ENCODE data around the gene C4B.
"Not testable (repeated sequence)": the region's sequence is repeated elsewhere in the genome, so short reads cannot be mapped to it uniquely, and the experiment has no call there.

The C4B gene

GRCh38 chr6:31980998-31981397 lies 33.6 kb upstream of the C4B start:
- DNase-seq (ENCODE audit: low read depth in 2 of 2) = not testable (repeated sequence)

- DNase-seq (ENCODE audit: low read depth in 2 of 2) = not testable (repeated sequence)
Observed at GRCh38 chr6:31981744-31982143, 32.9 kb upstream of the C4B start, which contains the start of gene C4A. Gene C4A (plus strand): TSS chr6:31982057. CDS start chr6:31982108, 51 bp downstream.

GRCh38 chr6:31989363-31989762 lies 25.2 kb upstream of the C4B start:
- DNase-seq (ENCODE audit: low read depth in 2 of 2) = not testable (repeated sequence)

GRCh38 chr6:31994421-31994820 lies 20.2 kb upstream of the C4B start:
- DNase-seq (ENCODE audit: low read depth in 2 of 2) = not testable (repeated sequence)

GRCh38 chr6:31996385-31996784 lies 18.2 kb upstream of the C4B start:
- DNase-seq (ENCODE audit: low read depth in 2 of 2) = not testable (repeated sequence)

GRCh38 chr6:32002546-32003268 lies 11.9 kb upstream of the C4B start:
- not testable (repeated sequence) for DNase-seq (ENCODE audit: low read depth in 2 of 2)

GRCh38 chr6:32003301-32003700 lies 11.3 kb upstream of the C4B start:
- DNase-seq (ENCODE audit: low read depth in 2 of 2) = not testable (repeated sequence)

GRCh38 chr6:32004393-32004792 lies 10.2 kb upstream of the C4B start:
- DNase-seq (ENCODE audit: low read depth in 2 of 2) = not testable (repeated sequence)

- DNase-seq (ENCODE audit: low read depth in 2 of 2) = not testable (repeated sequence)
Observed at GRCh38 chr6:32004864-32005537, 9.6 kb upstream of the C4B start.

- DNase-seq (ENCODE audit: low read depth in 2 of 2) = not testable (repeated sequence)
Observed at GRCh38 chr6:32005538-32005880, 9.1 kb upstream of the C4B start.

GRCh38 chr6:32005991-32006529 lies 8.5 kb upstream of the C4B start:
- not testable (repeated sequence) for DNase-seq (ENCODE audit: low read depth in 2 of 2)

GRCh38 chr6:32007086-32007485 lies 7.5 kb upstream of the C4B start:
- DNase-seq (ENCODE audit: low read depth in 2 of 2) = not testable (repeated sequence)

GRCh38 chr6:32008037-32008436 lies 6.6 kb upstream of the C4B start:
- DNase-seq (ENCODE audit: low read depth in 2 of 2) = not testable (repeated sequence)

GRCh38 chr6:32008616-32009015 lies 6.0 kb upstream of the C4B start:
- DNase-seq (ENCODE audit: low read depth in 2 of 2) = not testable (repeated sequence)

GRCh38 chr6:32009537-32009936 lies 5.1 kb upstream of the C4B start:
- not testable (repeated sequence) for DNase-seq (ENCODE audit: low read depth in 2 of 2)

GRCh38 chr6:32010856-32011530 lies 3.6 kb upstream of the C4B start:
- not testable (repeated sequence) for DNase-seq (ENCODE audit: low read depth in 2 of 2)

GRCh38 chr6:32012941-32013617 lies 1.5 kb upstream of the C4B start:
- not testable (repeated sequence) for DNase-seq (ENCODE audit: low read depth in 2 of 2)

- not testable (repeated sequence) for DNase-seq (ENCODE audit: low read depth in 2 of 2)
Observed at GRCh38 chr6:32013738-32014137, 857 bp upstream of the C4B start.

GRCh38 chr6:32022100-32022499 lies 7.5 kb downstream of the C4B start:
- not testable (repeated sequence) for DNase-seq (ENCODE audit: low read depth in 2 of 2)

- DNase-seq (ENCODE audit: low read depth in 2 of 2) = not testable (repeated sequence)
Observed at GRCh38 chr6:32028631-32029030, 14.0 kb downstream of the C4B start.

- not testable (repeated sequence) for DNase-seq (ENCODE audit: low read depth in 2 of 2)
Observed at GRCh38 chr6:32029553-32029952, 15.0 kb downstream of the C4B start.
